ENCODE measurements around the gene CDC25C.

DNA sequence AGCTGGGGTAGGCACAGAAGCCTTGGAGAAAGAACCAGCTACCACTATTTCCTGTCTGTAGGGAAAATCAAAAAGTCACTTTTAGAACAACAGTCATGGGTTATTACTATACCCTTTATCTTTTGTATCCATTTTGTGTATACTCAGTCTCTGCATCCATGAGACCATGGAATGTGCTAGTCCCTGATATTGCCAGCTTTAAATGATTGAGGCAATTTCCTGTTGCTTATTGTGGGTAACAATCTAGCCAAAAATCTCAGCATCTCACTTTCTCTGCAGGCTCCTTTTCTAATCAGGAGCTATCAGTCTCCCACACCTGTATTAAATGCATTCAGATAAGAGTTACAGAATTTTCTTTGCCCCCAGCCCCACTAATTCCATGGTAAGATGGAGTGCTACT, 19.9 kb upstream of the CDC25C start:
- TF ChIP-seq POLR2AphosphoS5 (IDR thresholded peaks at IDR 0.05; ENCODE audit: low read depth, low read length) (no peak), TAF1 (IDR thresholded peaks at IDR 0.05; ENCODE audit: borderline replicate concordance, insufficient read depth, low read length) (no peak), SIN3A (IDR thresholded peaks at IDR 0.05; ENCODE audit: borderline replicate concordance, insufficient read depth, low read length) (no peak)
- TF ChIP-seq, protein P1, sequence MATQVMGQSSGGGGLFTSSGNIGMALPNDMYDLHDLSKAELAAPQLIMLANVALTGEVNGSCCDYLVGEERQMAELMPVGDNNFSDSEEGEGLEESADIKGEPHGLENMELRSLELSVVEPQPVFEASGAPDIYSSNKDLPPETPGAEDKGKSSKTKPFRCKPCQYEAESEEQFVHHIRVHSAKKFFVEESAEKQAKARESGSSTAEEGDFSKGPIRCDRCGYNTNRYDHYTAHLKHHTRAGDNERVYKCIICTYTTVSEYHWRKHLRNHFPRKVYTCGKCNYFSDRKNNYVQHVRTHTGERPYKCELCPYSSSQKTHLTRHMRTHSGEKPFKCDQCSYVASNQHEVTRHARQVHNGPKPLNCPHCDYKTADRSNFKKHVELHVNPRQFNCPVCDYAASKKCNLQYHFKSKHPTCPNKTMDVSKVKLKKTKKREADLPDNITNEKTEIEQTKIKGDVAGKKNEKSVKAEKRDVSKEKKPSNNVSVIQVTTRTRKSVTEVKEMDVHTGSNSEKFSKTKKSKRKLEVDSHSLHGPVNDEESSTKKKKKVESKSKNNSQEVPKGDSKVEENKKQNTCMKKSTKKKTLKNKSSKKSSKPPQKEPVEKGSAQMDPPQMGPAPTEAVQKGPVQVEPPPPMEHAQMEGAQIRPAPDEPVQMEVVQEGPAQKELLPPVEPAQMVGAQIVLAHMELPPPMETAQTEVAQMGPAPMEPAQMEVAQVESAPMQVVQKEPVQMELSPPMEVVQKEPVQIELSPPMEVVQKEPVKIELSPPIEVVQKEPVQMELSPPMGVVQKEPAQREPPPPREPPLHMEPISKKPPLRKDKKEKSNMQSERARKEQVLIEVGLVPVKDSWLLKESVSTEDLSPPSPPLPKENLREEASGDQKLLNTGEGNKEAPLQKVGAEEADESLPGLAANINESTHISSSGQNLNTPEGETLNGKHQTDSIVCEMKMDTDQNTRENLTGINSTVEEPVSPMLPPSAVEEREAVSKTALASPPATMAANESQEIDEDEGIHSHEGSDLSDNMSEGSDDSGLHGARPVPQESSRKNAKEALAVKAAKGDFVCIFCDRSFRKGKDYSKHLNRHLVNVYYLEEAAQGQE (IDR thresholded peaks at IDR 0.05; ENCODE audit: insufficient read depth in 1 of 2, low read depth in 2 of 2, low read length in 2 of 2), result no peak
